A549 (cell line): ENCODE data around the gene DSTN.

Experiments used
- ESRRA ChIP-seq: fragments of 150-350 bp; IDR thresholded peaks from 2 replicates; pipeline ENCODE4 v1.6.1; 2014; ENCODE audit warnings: mild to moderate bottlenecking, low read length, borderline replicate concordance
- USF2 ChIP-seq: fragments of 450-650 bp; IDR thresholded peaks from 2 replicates; pipeline ENCODE4 v1.6.1; 2014; ENCODE audit warnings: antibody characterized with exemption
- ZSCAN20 ChIP-seq: fragments of 250-450 bp; sonication (Bioruptor Pico); IDR thresholded peaks from 2 replicates; pipeline ENCODE4 v1.8.0; 2022; ENCODE audit warnings: mild to moderate bottlenecking, moderate library complexity
- TF ChIP-seq, protein P1 (sequence below): fragments of >200 bp; sonication (Bioruptor Twin); formaldehyde crosslinking; IDR thresholded peaks from 3 replicates; pipeline ENCODE4 v1.5.1; 2016

DNA sequence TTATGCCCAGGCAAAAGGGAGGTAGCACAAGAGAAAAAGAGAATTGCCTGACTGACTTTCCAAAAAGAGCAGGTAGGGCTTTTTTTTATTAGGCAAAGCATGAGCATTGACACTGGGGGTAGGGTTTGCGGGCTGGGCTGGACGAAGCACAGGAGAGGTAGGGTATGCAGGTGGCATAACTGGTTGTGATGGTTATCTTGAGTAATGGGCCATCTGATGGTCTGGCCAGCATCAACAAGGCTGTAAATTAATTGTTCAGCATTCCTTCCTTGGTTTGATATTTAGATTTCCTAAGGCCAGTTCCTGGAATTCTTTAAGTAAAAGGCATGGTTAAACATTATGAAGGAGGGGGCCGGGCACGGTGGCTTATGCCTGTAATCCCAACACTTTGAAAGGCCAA, 24.7 kb upstream of the DSTN start:
- TF ChIP-seq ZSCAN20 (CRISPR knock-in tag) (no peak), ESRRA (no peak), USF2 (no peak)
- TF ChIP-seq, protein P1, sequence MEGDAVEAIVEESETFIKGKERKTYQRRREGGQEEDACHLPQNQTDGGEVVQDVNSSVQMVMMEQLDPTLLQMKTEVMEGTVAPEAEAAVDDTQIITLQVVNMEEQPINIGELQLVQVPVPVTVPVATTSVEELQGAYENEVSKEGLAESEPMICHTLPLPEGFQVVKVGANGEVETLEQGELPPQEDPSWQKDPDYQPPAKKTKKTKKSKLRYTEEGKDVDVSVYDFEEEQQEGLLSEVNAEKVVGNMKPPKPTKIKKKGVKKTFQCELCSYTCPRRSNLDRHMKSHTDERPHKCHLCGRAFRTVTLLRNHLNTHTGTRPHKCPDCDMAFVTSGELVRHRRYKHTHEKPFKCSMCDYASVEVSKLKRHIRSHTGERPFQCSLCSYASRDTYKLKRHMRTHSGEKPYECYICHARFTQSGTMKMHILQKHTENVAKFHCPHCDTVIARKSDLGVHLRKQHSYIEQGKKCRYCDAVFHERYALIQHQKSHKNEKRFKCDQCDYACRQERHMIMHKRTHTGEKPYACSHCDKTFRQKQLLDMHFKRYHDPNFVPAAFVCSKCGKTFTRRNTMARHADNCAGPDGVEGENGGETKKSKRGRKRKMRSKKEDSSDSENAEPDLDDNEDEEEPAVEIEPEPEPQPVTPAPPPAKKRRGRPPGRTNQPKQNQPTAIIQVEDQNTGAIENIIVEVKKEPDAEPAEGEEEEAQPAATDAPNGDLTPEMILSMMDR: no peak
